Ecto neural progenitor cell (in vitro differentiated cells): ENCODE results near the gene CBLN3.

Source experiments
- DNase-seq: peaks from one replicate; pipeline ENCODE4 v3.0.0-alpha.2; 2018; ENCODE audit warnings: low spot score

Gene CBLN3

GRCh38 chr14:24426150-24426911 is 3.1 kb downstream of the CBLN3 start:
- DNase-seq, result peak; percentile 3

GRCh38 chr14:24425704-24426103 is 3.8 kb downstream of the CBLN3 start:
- DNase-seq, result no peak

- no peak for DNase-seq
These were observed 6.5 kb downstream of the CBLN3 start for GRCh38 chr14:24422694-24423601.

GRCh38 chr14:24422261-24422660 is 7.2 kb downstream of the CBLN3 start:
- DNase-seq, result no peak

GRCh38 chr14:24418492-24418873 is 11.0 kb downstream of the CBLN3 start:
- no peak for DNase-seq

GRCh38 chr14:24417832-24418491 is 11.5 kb downstream of the CBLN3 start:
- no peak for DNase-seq

GRCh38 chr14:24416932-24417619 is 12.4 kb downstream of the CBLN3 start:
- DNase-seq, result no peak

GRCh38 chr14:24416254-24416931 is 13.1 kb downstream of the CBLN3 start:
- DNase-seq, result no peak

- no peak for DNase-seq
These were observed 13.8 kb downstream of the CBLN3 start for GRCh38 chr14:24415421-24416253.

- no peak for DNase-seq
These were observed 14.6 kb downstream of the CBLN3 start for GRCh38 chr14:24414732-24415420.

- DNase-seq, result no peak
These were observed 15.4 kb downstream of the CBLN3 start for GRCh38 chr14:24414077-24414476.

GRCh38 chr14:24411443-24412389 is 17.8 kb downstream of the CBLN3 start:
- DNase-seq, result no peak

GRCh38 chr14:24409956-24410355 is 19.5 kb downstream of the CBLN3 start:
- no peak for DNase-seq

GRCh38 chr14:24409192-24409591 is 20.3 kb downstream of the CBLN3 start:
- no peak for DNase-seq

GRCh38 chr14:24408764-24409163 is 20.7 kb downstream of the CBLN3 start:
- DNase-seq, result no peak

- DNase-seq, result no peak
These were observed 21.7 kb downstream of the CBLN3 start for GRCh38 chr14:24407608-24408325.

- DNase-seq, result no peak
These were observed 23.1 kb downstream of the CBLN3 start for GRCh38 chr14:24406416-24406815.

GRCh38 chr14:24404814-24405213 is 24.7 kb downstream of the CBLN3 start:
- no peak for DNase-seq
